ENCODE data around the gene NCOA3.

The NCOA3 gene

DNA sequence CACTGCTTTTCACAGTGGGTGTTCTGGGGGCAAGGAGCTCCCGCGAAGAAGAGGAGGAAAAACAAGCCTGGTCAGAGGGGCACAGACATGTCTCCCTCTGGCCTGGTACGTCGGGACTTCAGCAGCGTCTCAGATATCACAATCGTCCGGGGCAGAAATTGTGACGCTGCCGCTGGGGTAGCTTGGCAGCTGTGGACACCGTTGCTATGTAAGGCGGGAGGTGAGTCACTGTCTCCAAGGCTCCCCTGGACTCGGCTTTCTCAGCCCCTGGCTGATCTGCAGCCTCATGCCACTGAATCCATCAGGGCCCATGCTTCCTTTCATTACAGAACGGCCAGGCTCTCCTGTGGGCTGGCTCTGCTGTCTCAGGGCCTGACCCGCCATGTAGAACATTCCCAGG is 184.9 kb downstream of the NCOA3 start:
- TF ChIP-seq ZC3H10 (CRISPR knock-in tag; IDR thresholded peaks at IDR 0.05) (no peak), CSDC2 (CRISPR knock-in tag; IDR thresholded peaks at IDR 0.05) (no peak), TCF4 (CRISPR knock-in tag; IDR thresholded peaks at IDR 0.05; ENCODE audit: borderline replicate concordance) (no peak), ZNF70 (CRISPR knock-in tag; IDR thresholded peaks at IDR 0.05) (no peak), SNAI2 (CRISPR knock-in tag; IDR thresholded peaks at IDR 0.05) (no peak), GLIS3 (CRISPR knock-in tag; IDR thresholded peaks at IDR 0.05) (no peak), ARNTL (CRISPR knock-in tag; IDR thresholded peaks at IDR 0.05; ENCODE audit: borderline replicate concordance, low read depth) (no peak), CSRNP3 (CRISPR knock-in tag; IDR thresholded peaks at IDR 0.05) (no peak), ESRRG (CRISPR knock-in tag; IDR thresholded peaks at IDR 0.05) (no peak), ZFP30 (CRISPR knock-in tag; IDR thresholded peaks at IDR 0.05) (no peak), ISL1 (CRISPR knock-in tag; IDR thresholded peaks at IDR 0.05) (no peak), RARB (CRISPR knock-in tag; IDR thresholded peaks at IDR 0.05) (no peak)
- TF ChIP-seq, protein P1, sequence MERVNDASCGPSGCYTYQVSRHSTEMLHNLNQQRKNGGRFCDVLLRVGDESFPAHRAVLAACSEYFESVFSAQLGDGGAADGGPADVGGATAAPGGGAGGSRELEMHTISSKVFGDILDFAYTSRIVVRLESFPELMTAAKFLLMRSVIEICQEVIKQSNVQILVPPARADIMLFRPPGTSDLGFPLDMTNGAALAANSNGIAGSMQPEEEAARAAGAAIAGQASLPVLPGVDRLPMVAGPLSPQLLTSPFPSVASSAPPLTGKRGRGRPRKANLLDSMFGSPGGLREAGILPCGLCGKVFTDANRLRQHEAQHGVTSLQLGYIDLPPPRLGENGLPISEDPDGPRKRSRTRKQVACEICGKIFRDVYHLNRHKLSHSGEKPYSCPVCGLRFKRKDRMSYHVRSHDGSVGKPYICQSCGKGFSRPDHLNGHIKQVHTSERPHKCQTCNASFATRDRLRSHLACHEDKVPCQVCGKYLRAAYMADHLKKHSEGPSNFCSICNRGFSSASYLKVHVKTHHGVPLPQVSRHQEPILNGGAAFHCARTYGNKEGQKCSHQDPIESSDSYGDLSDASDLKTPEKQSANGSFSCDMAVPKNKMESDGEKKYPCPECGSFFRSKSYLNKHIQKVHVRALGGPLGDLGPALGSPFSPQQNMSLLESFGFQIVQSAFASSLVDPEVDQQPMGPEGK (CRISPR knock-in tag; IDR thresholded peaks at IDR 0.05; ENCODE audit: borderline replicate concordance), result no peak
- TF ChIP-seq, protein P2, sequence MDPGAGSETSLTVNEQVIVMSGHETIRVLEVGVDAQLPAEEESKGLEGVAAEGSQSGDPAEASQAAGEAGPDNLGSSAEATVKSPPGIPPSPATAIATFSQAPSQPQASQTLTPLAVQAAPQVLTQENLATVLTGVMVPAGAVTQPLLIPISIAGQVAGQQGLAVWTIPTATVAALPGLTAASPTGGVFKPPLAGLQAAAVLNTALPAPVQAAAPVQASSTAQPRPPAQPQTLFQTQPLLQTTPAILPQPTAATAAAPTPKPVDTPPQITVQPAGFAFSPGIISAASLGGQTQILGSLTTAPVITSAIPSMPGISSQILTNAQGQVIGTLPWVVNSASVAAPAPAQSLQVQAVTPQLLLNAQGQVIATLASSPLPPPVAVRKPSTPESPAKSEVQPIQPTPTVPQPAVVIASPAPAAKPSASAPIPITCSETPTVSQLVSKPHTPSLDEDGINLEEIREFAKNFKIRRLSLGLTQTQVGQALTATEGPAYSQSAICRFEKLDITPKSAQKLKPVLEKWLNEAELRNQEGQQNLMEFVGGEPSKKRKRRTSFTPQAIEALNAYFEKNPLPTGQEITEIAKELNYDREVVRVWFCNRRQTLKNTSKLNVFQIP (CRISPR knock-in tag; IDR thresholded peaks at IDR 0.05; ENCODE audit: borderline replicate concordance, low read depth), result no peak
- peak; percentile 98 for ATAC-seq

DNA sequence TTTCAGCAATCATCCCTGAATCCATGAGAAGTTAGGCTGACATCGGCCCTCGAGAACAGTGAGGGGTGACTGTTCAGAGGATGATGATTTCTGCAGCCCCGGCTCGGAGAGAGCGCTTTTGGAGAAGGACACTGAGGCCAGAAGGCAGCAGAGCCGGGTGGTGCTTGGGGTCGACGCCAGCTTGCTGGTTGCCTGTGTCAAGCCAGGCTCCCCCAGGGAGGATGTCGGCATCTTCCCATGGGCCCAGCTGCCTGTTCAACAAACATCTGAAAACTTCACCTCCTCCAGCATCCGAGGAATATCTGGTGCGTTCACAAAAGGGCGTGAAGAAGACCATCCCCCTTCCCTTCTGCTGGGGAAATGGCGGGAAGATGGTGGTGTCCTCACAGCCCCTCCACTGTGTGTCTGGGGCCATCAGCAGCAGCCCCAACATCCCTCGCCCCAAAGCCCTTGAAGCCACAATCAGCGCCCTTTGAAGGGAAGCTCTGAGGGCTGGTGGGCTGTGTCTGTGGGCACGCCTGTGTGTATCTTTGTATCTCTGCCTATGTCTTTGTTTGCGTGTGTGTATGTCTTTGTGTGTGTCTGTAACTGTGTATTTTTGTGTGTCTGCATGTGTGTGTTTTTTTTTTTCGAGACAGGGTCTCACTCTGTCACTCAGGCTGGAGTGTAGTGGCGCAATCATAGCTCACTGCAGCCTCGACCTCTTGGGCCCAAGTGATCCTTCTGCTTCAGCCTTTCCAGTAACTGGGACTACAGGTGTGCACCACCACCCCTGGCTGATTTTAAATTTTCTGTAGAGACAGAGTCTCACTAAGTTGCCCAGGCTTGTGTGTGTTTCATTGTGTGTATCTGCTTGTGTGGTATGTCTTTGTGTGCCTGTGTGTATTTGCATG is 185.7 kb downstream of the NCOA3 start:
- no peak for ATAC-seq

More for the DNA sequence above, 185.7 kb downstream of the NCOA3 start:
- TF ChIP-seq BACH2 (CRISPR knock-in tag; IDR thresholded peaks at IDR 0.05; ENCODE audit: borderline replicate concordance) (no peak), ZNF8 (CRISPR knock-in tag; IDR thresholded peaks at IDR 0.05) (no peak), TOX (CRISPR knock-in tag; IDR thresholded peaks at IDR 0.05; ENCODE audit: borderline replicate concordance) (no peak), SNAI2 (CRISPR knock-in tag; IDR thresholded peaks at IDR 0.05) (no peak), ZNF70 (CRISPR knock-in tag; IDR thresholded peaks at IDR 0.05) (no peak), ZC3H10 (CRISPR knock-in tag; IDR thresholded peaks at IDR 0.05) (no peak), ZNF565 (CRISPR knock-in tag; conservative IDR thresholded peaks at IDR 0.05; ENCODE audit: low read depth) (no peak), CREB5 (CRISPR knock-in tag; IDR thresholded peaks at IDR 0.05; ENCODE audit: low read depth) (no peak), ISL1 (CRISPR knock-in tag; IDR thresholded peaks at IDR 0.05) (no peak), GLIS3 (CRISPR knock-in tag; IDR thresholded peaks at IDR 0.05) (no peak)
- TF ChIP-seq, protein P1 (CRISPR knock-in tag; IDR thresholded peaks at IDR 0.05; ENCODE audit: borderline replicate concordance), result no peak
